GM23338 (cell line): Measurements from ENCODE around the gene NF1.
"Not testable (repeated sequence)": the region's sequence is repeated elsewhere in the genome, so short reads cannot be mapped to it uniquely, and the experiment has no call there.

Experiments
- CREB1 ChIP-seq: fragments of 250-450 bp; sonication (Bioruptor Pico); IDR thresholded peaks from 2 replicates; pipeline ENCODE4 v1.5.0; 2020; ENCODE audit warnings: low read depth, mild to moderate bottlenecking, moderate library complexity
- CTCF ChIP-seq, 2 experiments: fragments of 200-600 bp in 1 of 2; sonication (generic) in 1 of 2; conservative IDR thresholded peaks; 2 replicates each; pipeline versions ENCODE4 v1.5.1 to v1.6.1; 2016 to 2017; ENCODE audit warnings: antibody characterized with exemption in 2 of 2, low read depth in 2 of 2, mild to moderate bottlenecking in 2 of 2, moderate library complexity in 1 of 2
- POLR2AphosphoS5 ChIP-seq: IDR thresholded peaks from 2 replicates; pipeline ENCODE4 v1.6.1; 2016; ENCODE audit warnings: antibody characterized with exemption, low read depth
- REST ChIP-seq: IDR thresholded peaks from one replicate; pipeline ENCODE4 v1.6.1; 2018; ENCODE audit warnings: antibody characterized with exemption; ENCODE audit not compliant: unreplicated experiment

GRCh38 chr17:31176143-31176542, 81.4 kb downstream of the NF1 start:
- not testable (repeated sequence) for TF ChIP-seq CTCF (conservative IDR thresholded peaks at IDR 0.05; ENCODE audit: low read depth in 2 of 2); REST; POLR2AphosphoS5; CREB1 (CRISPR knock-in tag)
